GM19467 (cell line): ENCODE data around the gene PDE6A.

Source experiments
- ATAC-seq: cut with Tn5 transposase; IDR thresholded peaks from one replicate; pipeline ENCODE4 v1.9.1; 2021; ENCODE audit warnings: mild to moderate bottlenecking, moderate library complexity; ENCODE audit not compliant: unreplicated experiment

PDE6A gene

DNA sequence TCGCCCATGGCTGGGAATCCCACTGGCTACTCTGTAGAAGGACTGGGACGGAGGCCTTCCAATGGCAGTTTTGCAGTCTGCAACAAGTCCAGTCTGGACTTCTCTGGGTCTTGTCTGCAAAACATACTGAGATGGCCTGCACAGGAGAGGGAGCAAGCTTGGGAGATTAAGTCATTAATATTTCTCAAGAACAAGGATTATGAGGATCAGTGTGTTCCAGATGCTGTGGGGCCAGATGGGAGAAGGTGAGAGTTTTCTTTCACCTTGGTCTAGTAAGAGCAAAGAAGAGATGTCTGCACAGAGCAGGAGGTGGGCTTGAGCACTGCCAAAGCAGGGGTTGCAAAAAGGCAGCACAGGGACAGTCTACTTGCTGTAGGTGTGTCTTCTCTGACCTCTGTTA is at the start of gene PDE6A:
Gene PDE6A, minus strand, starts transcription at position 128 of the 400 bp plus-strand sequence. Its CDS starts 120 bp downstream, at position 8.
- no peak for ATAC-seq

DNA sequence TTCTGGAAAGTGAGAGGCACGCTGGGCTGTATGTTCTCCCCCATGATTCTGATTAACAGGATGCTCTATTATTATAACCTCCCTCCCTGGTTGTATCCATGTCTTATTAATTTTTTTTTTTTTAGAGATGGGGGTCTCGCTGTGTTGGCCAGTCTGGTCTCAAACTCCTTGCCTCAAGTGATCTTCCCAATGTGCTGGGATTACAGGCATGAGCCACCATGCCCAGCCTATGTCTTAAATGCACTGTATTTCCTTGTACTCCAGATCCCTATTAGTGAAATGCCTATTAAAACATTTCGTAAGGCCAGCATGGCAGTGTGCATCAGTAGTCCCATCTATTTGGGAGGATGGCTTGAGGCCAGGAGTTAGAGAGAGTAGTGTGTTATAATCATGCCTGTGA is 48.9 kb upstream of the PDE6A start:
- no peak for ATAC-seq

- peak; percentile 56 for ATAC-seq
Measured at GRCh38 chr5:149990518-149991376, 46.2 kb upstream of the PDE6A start.

DNA sequence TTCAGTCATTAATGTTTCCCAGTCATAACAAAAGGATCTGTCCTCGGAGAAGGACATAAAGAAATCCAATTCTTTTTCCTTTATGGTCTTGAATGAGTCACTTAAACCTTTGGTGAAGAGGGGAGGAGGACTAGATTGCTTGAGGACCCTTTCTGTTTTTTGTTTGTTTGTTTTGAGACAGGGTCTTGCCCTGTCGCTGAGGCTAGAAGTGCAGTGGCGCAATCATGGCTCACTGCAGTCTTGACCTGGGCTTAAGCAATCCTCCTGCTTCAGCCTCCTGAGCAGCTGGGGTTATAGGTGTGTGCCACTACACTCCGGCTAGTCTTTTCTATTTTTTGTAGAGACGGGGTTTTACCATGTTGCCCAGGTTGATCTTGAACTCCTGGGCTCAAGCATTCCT is 43.5 kb upstream of the PDE6A start:
- no peak for ATAC-seq

- no peak for ATAC-seq
Measured at GRCh38 chr5:149982505-149982904, 37.9 kb upstream of the PDE6A start.

GRCh38 chr5:149981206-149981605 is 36.6 kb upstream of the PDE6A start:
- no peak for ATAC-seq

DNA sequence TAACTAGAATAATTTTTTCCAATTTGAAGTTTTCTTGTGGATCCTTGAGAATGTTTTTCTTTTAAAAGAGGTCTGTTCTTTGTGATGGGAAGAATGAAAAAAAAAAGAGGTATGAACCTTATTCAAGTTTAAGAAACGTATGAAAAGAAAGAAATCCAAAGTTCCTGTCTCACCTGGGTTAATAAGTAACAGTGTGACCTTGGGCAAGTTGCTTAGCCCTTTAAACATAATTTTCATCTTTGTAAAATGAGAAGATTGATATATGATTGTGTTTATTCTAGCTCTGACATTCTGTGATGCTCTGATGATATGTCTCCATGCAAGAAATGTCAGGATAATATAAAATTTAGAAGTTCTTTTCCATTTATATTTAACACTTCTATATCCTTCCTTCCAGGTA is 35.3 kb upstream of the PDE6A start:
- no peak for ATAC-seq

DNA sequence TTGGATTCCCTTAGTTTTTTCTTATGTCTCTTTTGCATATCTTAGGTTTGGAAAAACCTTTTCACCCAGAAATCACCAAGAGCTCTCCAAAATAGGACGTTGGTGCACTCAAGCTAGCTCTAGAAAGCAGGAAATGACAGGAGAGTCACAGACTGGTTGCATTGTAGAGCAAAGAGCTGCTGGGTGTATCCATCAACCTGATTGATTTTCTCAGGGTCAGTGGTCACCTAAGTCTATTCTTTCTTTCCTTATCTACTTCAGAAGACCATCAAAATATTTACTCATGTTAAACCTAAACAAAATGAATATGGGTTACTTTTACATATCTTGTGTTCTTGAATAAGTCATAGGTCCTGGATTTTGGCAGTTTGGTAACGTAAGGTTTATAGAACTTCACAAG is 30.8 kb upstream of the PDE6A start:
- ATAC-seq = no peak

DNA sequence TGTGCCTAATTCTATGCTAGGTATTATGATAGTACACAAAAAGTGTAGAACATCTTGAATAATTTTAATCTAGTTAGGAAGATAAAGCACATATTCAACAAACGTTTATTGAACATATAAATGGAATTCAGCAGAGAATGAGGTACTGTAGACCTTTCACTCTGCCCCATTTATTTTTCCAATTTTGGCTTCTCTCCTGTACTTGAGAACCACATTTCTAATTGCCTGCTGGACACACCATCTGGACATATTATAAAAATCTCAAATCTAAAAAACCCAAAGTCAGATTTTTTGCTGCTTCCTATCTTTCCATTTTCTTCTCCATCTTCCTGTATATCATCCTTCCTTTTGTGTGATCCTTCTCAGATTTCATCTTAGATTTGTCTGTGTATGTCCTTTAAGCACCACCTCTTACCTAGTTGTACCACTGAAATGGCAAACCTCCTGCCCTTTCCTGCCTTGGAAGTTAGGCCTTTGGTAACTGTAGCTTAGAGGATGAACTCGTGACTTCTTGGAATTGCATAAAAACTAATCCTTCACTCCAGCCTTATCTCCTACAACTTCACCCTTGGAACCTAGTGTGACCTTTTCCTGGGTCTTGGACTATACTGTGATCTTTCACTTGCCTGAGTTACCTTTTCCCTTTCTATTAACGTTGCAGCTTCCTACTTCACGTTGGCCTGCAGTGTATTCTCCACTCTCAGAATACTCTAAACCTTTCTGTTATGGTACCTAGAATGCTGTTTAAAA is 24.8 kb upstream of the PDE6A start:
- ATAC-seq = no peak

GRCh38 chr5:149966946-149967345 is 22.4 kb upstream of the PDE6A start:
- no peak for ATAC-seq

DNA sequence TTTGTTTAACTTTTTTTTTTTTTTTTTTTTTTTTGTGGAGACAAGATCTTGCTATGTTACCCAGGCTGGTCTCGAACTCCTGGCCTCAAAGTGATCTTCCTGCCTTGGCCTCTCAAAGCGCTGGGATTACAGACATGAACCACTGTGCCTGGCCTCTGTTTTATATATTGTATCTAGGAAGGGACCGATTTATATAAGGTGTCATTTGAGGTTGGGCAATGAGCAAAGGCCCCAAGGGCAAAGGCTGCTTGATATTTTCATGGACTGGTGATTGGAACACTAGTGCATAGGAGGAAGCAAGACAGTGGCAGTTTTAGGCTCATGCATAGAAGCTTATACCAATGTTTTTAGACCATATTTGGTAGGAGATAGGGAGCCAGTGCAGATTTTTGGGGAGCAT is 19.1 kb upstream of the PDE6A start:
- ATAC-seq = no peak

GRCh38 chr5:149962601-149963300 is 18.2 kb upstream of the PDE6A start:
- ATAC-seq = no peak

- no peak for ATAC-seq
Measured at GRCh38 chr5:149961957-149962409, 17.4 kb upstream of the PDE6A start.

DNA sequence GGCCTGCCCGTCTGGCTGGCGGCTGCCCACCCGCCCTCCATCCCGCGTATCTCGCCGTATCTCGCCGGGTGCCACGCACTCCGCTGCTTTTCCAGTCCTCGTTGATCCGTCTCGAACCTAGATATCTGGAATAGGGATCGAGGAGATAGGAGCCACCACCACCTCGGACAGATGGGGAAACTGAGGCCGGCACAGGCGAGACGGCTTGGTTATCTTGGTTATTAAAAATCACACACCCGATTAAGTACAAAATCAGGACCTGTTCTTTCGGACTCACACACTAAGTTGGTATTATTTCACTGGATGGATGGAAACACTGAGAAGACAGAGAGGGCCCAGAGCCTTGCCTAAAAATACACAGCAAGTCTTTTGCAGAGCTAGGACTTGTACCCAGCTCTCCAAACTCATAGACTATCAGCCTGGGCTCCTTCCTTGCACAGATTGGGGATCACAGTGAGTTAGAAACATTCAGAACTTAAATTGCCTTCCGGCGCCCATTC is 16.6 kb upstream of the PDE6A start:
- no peak for ATAC-seq

DNA sequence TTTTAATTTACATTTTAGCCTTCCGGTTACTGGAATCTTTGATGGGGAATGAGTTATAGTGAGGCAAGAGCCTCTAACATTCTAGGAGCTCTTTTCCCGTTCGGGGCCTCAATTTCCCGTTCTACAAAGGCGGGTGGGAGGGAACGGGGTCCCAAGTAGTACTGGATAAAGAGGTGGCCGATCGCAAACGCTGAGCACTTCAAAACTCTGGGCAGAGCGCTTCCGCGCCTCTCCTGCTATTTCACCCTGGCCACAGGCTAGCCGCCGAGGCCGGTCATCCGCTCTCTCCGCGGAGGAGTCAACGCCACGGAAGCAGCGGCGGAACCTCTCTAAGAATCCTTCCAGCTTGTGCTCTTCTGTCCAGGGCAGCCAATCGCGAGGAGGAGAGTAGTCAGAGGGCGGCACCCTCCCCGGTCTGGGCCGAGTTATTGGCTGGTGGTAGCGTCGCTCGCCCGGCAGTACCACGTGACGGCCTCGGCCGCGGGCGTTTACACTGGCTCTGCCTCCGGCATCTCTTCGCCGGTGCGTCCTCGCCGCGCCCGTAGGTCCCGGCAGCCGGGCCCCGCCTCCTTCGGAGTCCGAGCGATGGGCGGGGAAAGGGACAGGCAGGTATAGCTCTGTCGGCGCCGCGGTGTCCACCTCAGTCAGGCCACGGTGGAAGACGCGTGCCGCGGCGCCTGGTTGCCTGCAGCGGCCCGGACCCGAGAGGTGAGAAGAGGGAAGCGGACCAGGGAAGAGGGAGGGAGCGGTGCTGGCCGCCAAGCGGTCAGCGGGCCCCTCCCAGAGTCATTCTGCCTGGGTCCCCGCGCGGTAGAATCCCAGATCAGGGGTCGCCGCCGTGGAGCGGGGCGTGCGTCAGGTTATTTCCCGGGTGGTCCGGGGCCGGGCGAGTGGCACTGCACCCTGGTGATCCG is 15.9 kb upstream of the PDE6A start, which contains the start of gene SLC26A2:
Gene SLC26A2, plus strand, starts transcription at position 487 of the 914 bp plus-strand sequence. CDS start 16,895 bp downstream, outside the sequence.
- peak; percentile 99 for ATAC-seq

GRCh38 chr5:149959406-149960236 is 15.0 kb upstream of the PDE6A start:
- no peak for ATAC-seq

DNA sequence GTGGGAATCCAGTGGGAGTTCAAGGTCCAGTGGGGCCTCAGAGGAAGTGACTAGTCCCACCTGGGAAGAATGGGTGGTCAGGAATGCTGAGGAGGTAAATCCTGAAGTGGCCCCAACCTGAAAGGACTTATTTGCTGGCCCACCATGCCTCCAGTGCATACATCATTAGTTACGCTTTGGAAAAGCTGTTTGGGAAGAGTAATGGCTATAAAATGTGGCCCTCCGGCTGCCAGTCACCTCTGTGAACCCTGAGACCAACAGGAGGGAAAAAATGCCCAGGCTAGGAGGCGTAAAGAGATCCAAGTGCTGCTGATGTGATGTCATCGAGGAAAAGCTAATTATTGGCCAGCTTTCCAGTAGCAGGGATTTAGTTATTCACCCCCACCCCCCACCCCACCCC is 13.3 kb upstream of the PDE6A start:
- ATAC-seq = no peak

GRCh38 chr5:149956685-149957084 is 12.1 kb upstream of the PDE6A start:
- no peak for ATAC-seq

- ATAC-seq = no peak
Measured at GRCh38 chr5:149954798-149955197, 10.2 kb upstream of the PDE6A start.
